Neural progenitor cell (in vitro differentiated cells): ENCODE results near the gene KPNA6.

Source experiments
- EZH2 ChIP-seq: fragments of 200-600 bp; sonication (generic); IDR thresholded peaks from 2 replicates; pipeline ENCODE4 v1.6.1; 2017; ENCODE audit warnings: antibody characterized with exemption, mild to moderate bottlenecking, moderate library complexity
- EZH2phosphoT487 ChIP-seq: fragments of 200-600 bp; sonication (generic); IDR thresholded peaks from 2 replicates; pipeline ENCODE4 v1.6.1; 2017; ENCODE audit warnings: antibody characterized with exemption
- TF ChIP-seq, protein P1 (sequence below): fragments of 200-600 bp; sonication (generic); IDR thresholded peaks from 2 replicates; pipeline ENCODE4 v1.5.1; 2017; ENCODE audit warnings: antibody characterized with exemption, mild to moderate bottlenecking

DNA sequence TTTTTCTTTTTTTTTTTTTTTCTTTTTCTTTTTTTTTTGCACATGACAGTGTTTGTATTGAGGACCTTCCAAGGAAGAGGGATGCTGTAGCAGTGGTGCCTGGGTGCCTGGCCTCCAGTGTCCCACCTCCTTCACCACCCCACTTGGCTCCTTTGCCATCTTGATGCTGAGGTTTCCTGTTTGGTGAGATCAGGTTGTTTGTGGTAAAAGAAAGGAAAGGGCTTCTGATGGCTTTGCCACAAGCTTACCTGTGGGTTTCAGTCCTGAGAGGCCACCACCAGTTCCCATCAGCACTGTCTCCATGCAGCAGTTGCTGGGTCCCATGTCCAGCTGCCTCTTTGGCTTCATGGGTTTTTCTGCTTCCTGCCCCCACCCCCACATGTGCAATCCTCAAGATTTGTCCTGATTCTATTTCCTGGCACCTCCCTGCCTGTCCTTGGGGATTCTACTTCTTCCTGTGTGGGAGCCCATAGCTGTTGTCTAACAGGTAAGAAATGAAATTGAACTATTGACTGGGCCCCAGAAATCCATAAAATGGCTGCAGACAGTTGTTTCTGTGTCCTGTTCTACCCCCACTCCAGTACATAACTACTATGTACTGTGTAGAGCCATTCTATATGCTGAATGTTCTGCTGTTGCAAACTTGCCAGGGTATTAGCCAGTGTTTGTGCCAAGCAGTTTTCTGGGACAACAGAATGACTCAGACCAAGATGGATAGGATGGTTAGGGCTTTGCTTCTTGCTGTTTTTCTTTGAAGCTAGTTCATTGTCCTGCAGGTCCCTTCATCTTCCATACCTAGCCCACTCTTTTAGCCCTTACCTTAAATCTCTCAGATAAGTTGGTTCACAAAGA lies 88.3 kb downstream of the KPNA6 start:
- TF ChIP-seq, protein P1, sequence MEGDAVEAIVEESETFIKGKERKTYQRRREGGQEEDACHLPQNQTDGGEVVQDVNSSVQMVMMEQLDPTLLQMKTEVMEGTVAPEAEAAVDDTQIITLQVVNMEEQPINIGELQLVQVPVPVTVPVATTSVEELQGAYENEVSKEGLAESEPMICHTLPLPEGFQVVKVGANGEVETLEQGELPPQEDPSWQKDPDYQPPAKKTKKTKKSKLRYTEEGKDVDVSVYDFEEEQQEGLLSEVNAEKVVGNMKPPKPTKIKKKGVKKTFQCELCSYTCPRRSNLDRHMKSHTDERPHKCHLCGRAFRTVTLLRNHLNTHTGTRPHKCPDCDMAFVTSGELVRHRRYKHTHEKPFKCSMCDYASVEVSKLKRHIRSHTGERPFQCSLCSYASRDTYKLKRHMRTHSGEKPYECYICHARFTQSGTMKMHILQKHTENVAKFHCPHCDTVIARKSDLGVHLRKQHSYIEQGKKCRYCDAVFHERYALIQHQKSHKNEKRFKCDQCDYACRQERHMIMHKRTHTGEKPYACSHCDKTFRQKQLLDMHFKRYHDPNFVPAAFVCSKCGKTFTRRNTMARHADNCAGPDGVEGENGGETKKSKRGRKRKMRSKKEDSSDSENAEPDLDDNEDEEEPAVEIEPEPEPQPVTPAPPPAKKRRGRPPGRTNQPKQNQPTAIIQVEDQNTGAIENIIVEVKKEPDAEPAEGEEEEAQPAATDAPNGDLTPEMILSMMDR: no peak
- TF ChIP-seq EZH2: no peak
- no peak for TF ChIP-seq EZH2phosphoT487
